ENCODE data around the gene GGT7.
"Not testable (repeated sequence)": the region's sequence is repeated elsewhere in the genome, so short reads cannot be mapped to it uniquely, and the experiment has no call there.

Gene GGT7

DNA sequence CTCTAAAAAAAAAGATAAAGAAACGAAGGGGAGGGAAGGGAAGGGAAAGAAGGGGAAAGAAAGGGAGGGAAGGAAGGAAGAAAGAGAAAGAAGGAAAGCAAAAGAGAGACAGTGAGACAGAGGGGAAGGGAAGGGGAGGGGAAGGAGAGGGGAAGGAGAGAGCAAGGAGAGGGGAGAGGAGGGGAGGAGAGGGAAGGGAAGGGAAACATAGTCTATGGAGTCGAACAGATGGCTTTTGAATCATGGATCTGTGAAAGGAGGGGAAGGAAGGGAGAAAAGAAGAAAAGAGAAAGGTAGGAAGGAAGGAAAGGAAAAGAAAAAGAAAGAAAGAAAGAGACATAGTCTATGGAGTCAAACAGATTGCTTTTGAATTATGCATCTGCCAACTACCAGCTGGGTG is 30.5 kb downstream of the GGT7 start:
- DNase-seq (ENCODE audit: low read depth), result no peak

DNA sequence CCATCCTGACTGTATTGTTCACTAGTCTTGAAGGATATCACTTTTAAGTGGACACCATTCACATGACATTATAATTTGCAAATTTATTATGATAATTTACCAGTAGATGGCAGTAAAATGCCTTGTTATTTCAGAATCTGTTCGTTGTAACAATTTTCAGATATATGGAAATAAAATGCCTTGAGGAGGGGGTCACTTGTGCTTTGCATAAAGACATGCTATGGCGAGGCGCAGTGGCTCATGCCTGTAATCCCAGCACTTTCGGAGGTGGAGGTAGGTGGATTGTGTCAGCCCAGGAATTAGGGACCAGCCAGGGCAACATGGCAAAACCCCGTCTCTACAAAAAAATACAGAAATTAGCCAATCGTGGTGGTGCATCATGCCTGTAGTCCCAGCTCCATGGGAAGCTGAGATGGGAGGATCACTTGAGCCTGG is 38.2 kb downstream of the GGT7 start:
- DNase-seq (ENCODE audit: low read depth), result peak; percentile 72

- DNase-seq (ENCODE audit: low read depth), result no peak
Measured at GRCh38 chr20:34831936-34832335, 40.7 kb downstream of the GGT7 start.

DNA sequence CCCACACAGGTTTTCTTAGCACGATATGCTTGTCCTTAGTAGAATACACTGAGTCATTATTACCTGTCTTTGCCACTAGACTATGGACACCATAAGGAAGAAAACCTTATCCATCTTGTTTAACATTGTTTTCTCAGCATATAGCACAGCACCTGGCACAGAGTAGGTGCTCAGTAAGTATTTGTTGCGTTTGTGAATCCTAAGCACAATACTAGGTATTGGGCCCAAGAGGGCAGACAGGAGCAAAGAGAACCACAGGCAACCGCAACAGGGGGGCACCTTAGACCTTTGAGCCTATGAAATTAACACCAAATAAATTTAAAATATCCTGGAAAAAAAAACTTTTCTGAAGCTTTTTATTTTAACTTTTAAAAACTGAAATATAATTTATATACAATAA is 43.5 kb downstream of the GGT7 start:
- DNase-seq (ENCODE audit: low read depth), result peak; percentile 19

DNA sequence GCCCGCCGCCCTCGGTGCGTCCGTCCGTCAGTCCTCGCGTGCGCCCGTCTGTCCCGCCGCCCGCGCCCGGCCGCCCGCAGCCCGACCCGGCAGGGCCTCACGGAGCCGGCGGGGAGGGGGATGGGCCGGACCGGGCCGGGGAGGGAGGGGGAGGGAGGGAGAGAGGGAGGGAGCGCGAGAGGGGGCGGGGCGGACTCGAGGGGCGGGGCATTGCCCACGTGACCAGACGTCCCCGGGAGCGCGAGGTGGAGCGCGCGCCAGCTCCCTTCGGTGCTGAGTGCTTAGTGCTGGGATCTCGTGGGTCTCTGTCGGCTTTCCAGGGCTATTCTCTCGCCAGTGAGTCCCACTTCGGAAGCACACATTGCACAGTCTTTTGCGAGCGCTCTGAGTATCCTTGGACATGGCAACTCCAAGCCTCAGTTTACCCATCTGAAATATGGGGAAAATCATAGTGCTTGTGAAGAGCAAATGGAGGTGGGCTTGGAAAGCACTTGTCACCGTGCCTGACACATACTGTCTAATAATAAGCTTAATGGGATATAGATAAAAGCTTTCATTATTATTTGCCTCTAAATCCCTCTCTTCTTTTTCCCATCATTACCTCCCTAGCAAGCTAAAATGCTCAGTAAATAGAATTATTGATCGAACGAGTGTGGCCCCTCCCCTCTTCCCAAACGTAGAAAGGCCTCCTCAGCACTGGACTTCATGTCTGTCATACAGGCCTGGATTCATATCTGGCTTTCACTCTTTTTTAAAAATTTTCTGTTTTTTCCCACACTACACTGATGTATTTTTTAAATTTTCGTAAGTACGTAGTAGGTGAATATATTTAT is 46.9 kb downstream of the GGT7 start, which contains the start of gene NCOA6:
NCOA6 (minus strand) TSS at position 122 of the 833 bp plus-strand sequence. CDS start 43,296 bp downstream, outside the sequence.
- DNase-seq (ENCODE audit: low read depth), result peak; percentile 90

DNA sequence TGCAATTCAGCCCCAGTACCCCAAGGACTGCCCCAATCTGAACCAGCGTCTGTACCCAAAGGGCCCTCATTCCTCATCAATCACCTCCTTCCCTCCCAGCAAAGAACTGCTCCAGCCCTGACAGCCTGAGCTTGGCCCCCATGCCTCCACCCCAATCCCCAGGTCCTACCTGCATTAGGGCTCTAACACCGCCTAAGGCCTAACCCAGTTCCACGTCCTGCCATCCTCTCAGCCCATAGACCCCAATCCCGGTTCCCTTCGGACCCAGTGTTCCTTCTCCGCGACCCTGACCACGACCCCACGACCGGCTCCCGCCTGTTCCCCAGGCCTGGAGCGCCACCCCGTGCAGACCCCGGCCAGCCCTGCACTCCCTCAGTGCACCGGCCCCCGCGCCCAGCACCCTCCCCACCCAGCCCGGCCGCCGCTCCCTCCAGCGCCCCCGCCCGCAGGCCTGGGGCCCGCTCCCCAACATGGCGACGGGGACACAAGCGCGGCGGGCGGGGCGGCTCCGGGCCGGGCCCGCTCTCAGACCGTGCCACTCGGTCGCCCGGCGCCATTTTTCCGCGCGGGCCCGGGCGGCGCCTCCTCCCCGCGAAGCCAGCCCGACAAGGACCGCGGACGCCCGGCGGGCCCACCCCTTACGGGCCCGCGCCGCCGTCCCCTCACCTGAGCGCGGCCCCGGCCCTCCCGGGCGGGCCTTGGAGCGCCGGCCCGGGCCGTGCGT is 47.7 kb downstream of the GGT7 start:
- DNase-seq (ENCODE audit: low read depth), result peak; percentile 70

GRCh38 chr20:34824452-34824805 is 48.2 kb downstream of the GGT7 start:
- peak; percentile 70 for DNase-seq (ENCODE audit: low read depth)

- peak; percentile 7 for DNase-seq (ENCODE audit: low read depth)
Measured at GRCh38 chr20:34824026-34824425, 48.6 kb downstream of the GGT7 start.

DNA sequence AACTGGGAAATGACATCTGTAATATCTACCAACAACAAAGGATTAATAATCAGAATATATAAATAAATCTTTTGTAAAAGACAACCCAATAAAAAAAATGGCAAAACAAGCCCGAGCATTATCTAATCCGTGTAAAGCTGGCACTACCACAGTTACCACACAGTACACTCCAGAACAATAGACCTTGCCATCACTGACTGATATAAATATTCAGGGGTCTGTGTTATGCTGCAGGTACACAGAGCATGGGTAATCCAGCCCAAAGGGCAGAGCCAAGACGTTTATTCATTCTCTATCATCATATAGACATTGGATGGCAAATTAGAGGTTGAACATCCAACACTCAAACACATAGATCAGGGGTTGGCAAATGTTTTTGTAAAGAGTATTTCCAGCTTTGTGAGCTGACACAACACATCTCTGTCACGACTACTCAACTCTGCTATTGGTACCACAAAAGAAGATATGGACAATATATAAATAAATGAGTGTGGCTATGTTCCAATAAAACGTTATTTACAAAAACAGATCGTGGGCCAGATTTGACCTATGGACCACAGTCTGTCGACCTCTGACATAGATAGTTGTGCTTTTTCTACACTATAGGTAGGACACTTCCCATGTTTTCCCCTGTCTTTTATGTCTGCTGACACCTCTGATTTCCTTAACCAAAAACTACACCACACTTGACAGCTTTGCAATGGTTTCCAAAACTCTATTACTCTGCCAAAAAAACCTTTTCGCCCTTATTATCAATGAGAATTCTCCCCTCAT is 51.7 kb downstream of the GGT7 start:
- no peak for DNase-seq (ENCODE audit: low read depth)

DNA sequence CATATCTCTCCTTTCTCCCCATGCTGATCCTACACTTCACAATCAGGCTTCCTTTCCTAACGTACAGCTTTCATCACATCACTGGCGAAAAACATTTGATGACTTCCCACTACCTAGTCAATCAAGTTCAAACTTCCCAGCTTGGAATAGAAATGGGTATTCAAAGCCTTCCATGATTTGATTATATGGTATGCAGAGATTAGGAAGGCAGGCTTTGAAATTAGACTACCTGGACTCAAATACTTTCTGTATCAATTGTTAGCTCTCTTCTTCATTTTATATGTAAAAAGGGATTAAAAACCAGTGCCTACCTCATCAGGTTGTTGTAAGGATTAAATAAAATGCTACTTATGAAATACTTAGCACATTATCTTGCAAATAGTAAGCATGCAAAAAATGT is 54.9 kb downstream of the GGT7 start:
- DNase-seq (ENCODE audit: low read depth), result no peak

DNA sequence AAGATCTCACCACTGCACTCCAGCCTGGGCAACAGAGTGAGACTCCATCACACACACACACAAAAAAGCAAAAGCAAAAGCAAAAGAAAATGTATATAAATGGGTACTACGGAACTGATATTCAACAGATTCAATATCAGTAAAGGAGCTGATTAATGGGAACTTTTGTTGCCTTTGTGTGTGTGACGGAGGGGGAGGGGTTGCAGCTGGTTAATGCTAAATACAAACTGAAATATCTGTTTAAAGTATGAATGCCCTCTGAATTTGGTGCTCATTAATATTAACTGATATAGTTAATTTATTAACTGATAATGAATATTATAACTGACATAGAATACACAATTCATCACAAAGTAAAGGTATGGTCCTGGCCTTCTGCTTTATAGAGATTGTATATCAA is 55.6 kb downstream of the GGT7 start:
- no peak for DNase-seq (ENCODE audit: low read depth)

GRCh38 chr20:34815636-34816035 is 57.0 kb downstream of the GGT7 start:
- DNase-seq (ENCODE audit: low read depth), result no peak

DNA sequence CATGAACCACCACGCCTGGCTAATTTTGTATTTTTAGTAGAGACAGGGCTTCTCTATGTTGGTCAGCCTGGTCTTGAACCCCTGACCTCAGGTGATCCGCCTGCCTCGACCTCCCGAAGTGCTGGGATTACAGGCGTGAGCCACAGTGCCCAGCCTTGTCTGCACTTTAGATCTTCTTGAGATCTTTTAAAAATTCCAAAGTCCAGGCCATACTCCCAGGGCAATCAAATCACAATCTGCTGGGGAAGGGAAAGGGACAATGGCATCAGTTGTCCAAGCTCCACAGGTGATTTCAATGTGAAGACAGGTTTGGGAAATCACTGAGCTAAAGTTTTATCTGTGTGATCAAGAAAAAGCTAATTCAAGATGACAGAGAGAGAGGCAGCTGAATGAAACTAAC is 64.1 kb downstream of the GGT7 start:
- DNase-seq (ENCODE audit: low read depth), result no peak

DNA sequence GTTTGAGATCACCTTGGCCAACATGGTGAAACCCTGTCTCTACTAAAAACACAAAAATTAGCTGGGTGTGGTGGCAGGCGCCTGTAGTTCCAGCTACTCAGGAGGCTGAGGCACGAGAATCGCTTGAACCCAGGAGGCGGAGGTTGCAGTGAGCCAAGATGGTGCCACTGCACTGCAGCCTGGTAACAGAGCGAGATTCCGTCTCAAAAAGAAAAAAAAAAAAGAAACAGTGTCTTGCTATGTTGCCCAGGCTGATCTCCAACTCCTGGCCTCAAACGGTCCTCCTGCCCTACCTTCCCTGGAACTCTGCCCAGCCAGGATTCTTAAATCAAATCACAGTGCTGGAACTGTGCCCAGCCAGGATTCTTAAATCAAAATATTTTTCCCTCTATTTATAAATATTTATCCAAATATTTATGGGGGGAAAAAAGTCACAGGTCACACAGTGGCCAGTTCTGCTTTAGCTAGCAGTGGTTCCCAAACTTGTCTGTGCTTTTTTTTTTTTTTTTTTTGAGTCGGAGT is 64.7 kb downstream of the GGT7 start:
- DNase-seq (ENCODE audit: low read depth), result not testable (repeated sequence)

DNA sequence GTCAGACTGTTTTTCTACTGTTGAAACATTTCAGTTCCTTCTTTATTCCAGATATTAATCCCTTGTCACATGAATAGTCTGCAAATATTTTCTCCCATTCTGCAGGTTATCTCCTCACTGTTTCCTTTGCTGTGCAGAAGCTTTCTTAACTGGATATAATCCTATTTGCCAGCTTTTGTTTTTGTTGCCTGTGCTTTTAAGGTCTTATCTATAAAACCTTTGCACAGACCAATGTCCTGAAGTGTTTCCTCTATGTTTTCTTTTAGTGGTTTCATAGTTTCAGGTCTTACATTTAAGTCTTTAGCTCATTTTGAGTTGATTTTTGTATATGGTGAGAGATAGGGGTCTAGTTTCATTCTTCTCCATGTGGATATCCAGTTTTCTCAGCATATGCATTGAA is 66.4 kb downstream of the GGT7 start:
- DNase-seq (ENCODE audit: low read depth), result no peak

DNA sequence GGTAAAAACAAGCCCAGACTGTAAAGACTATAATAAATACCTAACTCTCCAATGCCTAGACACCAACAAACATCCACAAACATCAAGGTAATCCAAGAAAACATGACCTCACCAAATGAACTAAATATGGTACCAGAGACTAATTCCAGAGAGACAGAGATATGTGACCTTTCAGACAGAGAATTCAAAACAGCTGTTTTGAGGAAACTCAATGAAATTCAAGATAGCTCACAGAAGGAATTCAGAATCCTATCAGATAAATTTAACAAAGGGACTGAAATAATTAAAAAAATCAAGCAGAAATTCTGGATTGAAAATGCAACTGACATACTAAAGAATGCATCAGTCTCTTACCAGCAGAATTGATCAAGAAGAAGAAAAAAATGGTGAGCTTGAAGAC is 73.8 kb downstream of the GGT7 start:
- no peak for DNase-seq (ENCODE audit: low read depth)

DNA sequence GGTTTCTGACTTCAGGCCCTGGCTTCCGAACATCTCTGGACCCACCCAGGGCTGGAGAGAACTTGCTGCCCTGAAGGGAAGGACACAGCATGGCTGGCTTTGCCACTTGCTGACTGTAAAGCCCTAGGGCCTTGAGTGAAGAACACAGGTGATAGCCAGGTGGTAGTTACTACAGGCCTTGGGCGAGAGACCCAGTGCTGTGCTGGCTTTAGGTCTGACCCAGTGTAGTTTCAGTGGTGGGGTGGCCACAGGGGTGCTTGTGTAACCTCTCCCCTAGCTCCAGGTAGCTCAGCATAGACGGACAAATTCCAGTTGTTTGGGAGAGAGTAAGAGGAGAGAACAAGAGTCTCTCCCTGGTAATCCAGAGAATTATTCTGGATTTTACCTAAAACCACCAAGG is 74.3 kb downstream of the GGT7 start:
- DNase-seq (ENCODE audit: low read depth), result no peak

- DNase-seq (ENCODE audit: low read depth), result no peak
Measured at GRCh38 chr20:34797012-34797995, 75.4 kb downstream of the GGT7 start.
